NCI-H1048 (cell line): ENCODE results near the gene SPATA31E1.

ENCODE experiments used
- DNase-seq: peaks from one replicate; lab custom pipeline; 2025; lab: John Stamatoyannopoulos, UW

Gene SPATA31E1

GRCh38 chr9:87863882-87864465 lies 18.7 kb upstream of the SPATA31E1 start:
- DNase-seq = no peak

GRCh38 chr9:87864915-87865314 lies 17.8 kb upstream of the SPATA31E1 start:
- DNase-seq = no peak

GRCh38 chr9:87865626-87866025 lies 17.1 kb upstream of the SPATA31E1 start:
- DNase-seq = no peak

- DNase-seq = no peak
These were observed 15.3 kb upstream of the SPATA31E1 start for GRCh38 chr9:87867391-87867790.

GRCh38 chr9:87868175-87868574 lies 14.5 kb upstream of the SPATA31E1 start:
- no peak for DNase-seq

GRCh38 chr9:87868635-87869034 lies 14.0 kb upstream of the SPATA31E1 start:
- DNase-seq = no peak

GRCh38 chr9:87869082-87869481 lies 13.6 kb upstream of the SPATA31E1 start:
- DNase-seq = no peak

- no peak for DNase-seq
These were observed 11.1 kb upstream of the SPATA31E1 start for GRCh38 chr9:87871425-87872078.

GRCh38 chr9:87872079-87872624 lies 10.5 kb upstream of the SPATA31E1 start:
- DNase-seq = no peak

GRCh38 chr9:87873607-87874303 lies 8.9 kb upstream of the SPATA31E1 start:
- no peak for DNase-seq

GRCh38 chr9:87874304-87874623 lies 8.4 kb upstream of the SPATA31E1 start:
- DNase-seq = no peak

- no peak for DNase-seq
These were observed 7.6 kb upstream of the SPATA31E1 start for GRCh38 chr9:87875060-87875459.

GRCh38 chr9:87875831-87876545 lies 6.7 kb upstream of the SPATA31E1 start:
- DNase-seq = no peak

GRCh38 chr9:87876708-87877107 lies 6.0 kb upstream of the SPATA31E1 start:
- DNase-seq = no peak

GRCh38 chr9:87878989-87879511 lies 3.6 kb upstream of the SPATA31E1 start:
- no peak for DNase-seq

- no peak for DNase-seq
These were observed 2.6 kb upstream of the SPATA31E1 start for GRCh38 chr9:87880116-87880515.

- no peak for DNase-seq
These were observed 2.0 kb upstream of the SPATA31E1 start for GRCh38 chr9:87880683-87881082.

- no peak for DNase-seq
These were observed 597 bp downstream of the SPATA31E1 start for GRCh38 chr9:87883274-87883673.

GRCh38 chr9:87883990-87884389 lies 1.3 kb downstream of the SPATA31E1 start:
- DNase-seq = no peak

GRCh38 chr9:87884578-87885459 lies 2.1 kb downstream of the SPATA31E1 start:
- no peak for DNase-seq

- no peak for DNase-seq
These were observed 3.0 kb downstream of the SPATA31E1 start for GRCh38 chr9:87885484-87886189.
